H1 (cell line): ENCODE results near the gene TMEM45A.

Experiments used
- CHD2 ChIP-seq: IDR thresholded peaks from 2 replicates; pipeline ENCODE4 v1.6.1; 2012; ENCODE audit warnings: low read length, improper control_type of control experiment
- EZH2 ChIP-seq: fragments of 200-600 bp; sonication (generic); IDR thresholded peaks from 2 replicates; pipeline ENCODE4 v1.7.1; 2012; ENCODE audit warnings: low read depth, mild to moderate bottlenecking, moderate library complexity, low read length, inconsistent platforms; ENCODE audit not compliant: severe bottlenecking
- POLR2A ChIP-seq, 2 experiments: IDR thresholded peaks; 1 replicate in 1 of 2; 2 replicates in 1 of 2; pipeline ENCODE4 v1.6.1; 2011; ENCODE audit warnings: low read depth in 2 of 2, low read length in 2 of 2, mild to moderate bottlenecking in 2 of 2; ENCODE audit errors: control extremely low read depth in 1 of 2
- POU5F1 ChIP-seq: IDR thresholded peaks from 2 replicates; pipeline ENCODE4 v1.6.1; 2011; ENCODE audit warnings: low read depth, mild to moderate bottlenecking, low read length, moderate library complexity
- SIN3A ChIP-seq, 2 experiments: IDR thresholded peaks in 1 of 2; conservative IDR thresholded peaks in 1 of 2; 2 replicates each; pipeline ENCODE4 v1.6.1; 2011 to 2012; ENCODE audit warnings: low read length in 2 of 2, improper control_type of control experiment in 1 of 2, low read depth in 1 of 2, mild to moderate bottlenecking in 1 of 2
- SIRT6 ChIP-seq: IDR thresholded peaks from one replicate; pipeline ENCODE4 v1.7.1; 2012; ENCODE audit warnings: low read length, inconsistent platforms
- SP2 ChIP-seq: IDR thresholded peaks from 2 replicates; pipeline ENCODE4 v1.6.1; 2012; ENCODE audit warnings: mild to moderate bottlenecking, low read length, inconsistent platforms
- TEAD4 ChIP-seq: IDR thresholded peaks from 2 replicates; pipeline ENCODE4 v1.6.1; 2012; ENCODE audit warnings: low read depth, low read length, inconsistent platforms, mixed read lengths
- USF2 ChIP-seq: IDR thresholded peaks from 2 replicates; pipeline ENCODE4 v1.6.1; 2011; ENCODE audit warnings: low read length, improper control_type of control experiment
- YY1 ChIP-seq: IDR thresholded peaks from 2 replicates; pipeline ENCODE4 v1.6.1; 2011; ENCODE audit warnings: low read depth, mild to moderate bottlenecking, low read length
- ZNF274 ChIP-seq: IDR thresholded peaks from 2 replicates; pipeline ENCODE4 v1.7.0; 2012; ENCODE audit warnings: low read length, borderline replicate concordance; ENCODE audit errors: extremely low read depth
- TF ChIP-seq, protein P1 (sequence below), 3 experiments: IDR thresholded peaks; 1 replicate in 2 of 3; 2 replicates in 1 of 3; pipeline versions ENCODE4 v1.5.1 to v1.6.1; 2011; ENCODE audit warnings: low read length in 3 of 3, mild to moderate bottlenecking in 3 of 3, inconsistent platforms in 2 of 3, low read depth in 1 of 3, moderate library complexity in 1 of 3; ENCODE audit not compliant: insufficient read depth in 1 of 3; ENCODE audit errors: control extremely low read depth in 1 of 3
- TF ChIP-seq, protein P2 (sequence below): fragments of 300-600 bp; sonication (generic); IDR thresholded peaks from 2 replicates; pipeline ENCODE4 v1.7.1; 2012; ENCODE audit warnings: low read length, moderate library complexity, mild to moderate bottlenecking, inconsistent platforms; ENCODE audit not compliant: insufficient replicate concordance

DNA sequence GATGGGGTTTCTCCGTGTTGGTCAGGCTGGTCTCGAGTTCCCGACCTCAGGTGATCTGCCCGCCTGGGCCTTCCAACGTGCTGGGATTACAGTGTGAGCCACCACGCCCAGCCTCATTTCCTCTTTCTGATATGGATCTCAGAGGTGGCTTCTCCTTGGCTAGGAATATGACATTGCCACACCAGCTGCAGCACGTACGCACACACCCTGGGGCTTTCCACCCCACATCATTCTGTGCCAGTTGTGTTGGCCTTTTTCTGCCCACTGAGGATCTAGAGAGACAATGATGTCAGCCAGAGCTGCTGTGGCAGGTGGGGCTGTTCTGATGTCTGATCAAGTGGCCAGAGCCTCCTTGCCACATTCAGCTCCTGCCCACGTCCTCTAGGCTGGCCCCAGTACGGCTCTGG is 29.0 kb downstream of the TMEM45A start:
- TF ChIP-seq, protein P1, sequence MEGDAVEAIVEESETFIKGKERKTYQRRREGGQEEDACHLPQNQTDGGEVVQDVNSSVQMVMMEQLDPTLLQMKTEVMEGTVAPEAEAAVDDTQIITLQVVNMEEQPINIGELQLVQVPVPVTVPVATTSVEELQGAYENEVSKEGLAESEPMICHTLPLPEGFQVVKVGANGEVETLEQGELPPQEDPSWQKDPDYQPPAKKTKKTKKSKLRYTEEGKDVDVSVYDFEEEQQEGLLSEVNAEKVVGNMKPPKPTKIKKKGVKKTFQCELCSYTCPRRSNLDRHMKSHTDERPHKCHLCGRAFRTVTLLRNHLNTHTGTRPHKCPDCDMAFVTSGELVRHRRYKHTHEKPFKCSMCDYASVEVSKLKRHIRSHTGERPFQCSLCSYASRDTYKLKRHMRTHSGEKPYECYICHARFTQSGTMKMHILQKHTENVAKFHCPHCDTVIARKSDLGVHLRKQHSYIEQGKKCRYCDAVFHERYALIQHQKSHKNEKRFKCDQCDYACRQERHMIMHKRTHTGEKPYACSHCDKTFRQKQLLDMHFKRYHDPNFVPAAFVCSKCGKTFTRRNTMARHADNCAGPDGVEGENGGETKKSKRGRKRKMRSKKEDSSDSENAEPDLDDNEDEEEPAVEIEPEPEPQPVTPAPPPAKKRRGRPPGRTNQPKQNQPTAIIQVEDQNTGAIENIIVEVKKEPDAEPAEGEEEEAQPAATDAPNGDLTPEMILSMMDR (IDR thresholded peaks at IDR 0.05; ENCODE audit: control extremely low read depth in 1 of 3, insufficient read depth in 1 of 3, low read depth in 1 of 3, low read length in 3 of 3): no peak
- TF ChIP-seq CHD2 (no peak), POLR2A (IDR thresholded peaks at IDR 0.05; ENCODE audit: control extremely low read depth in 1 of 2, low read depth in 2 of 2, low read length in 2 of 2) (no peak), YY1 (no peak), SP2 (no peak), EZH2 (no peak), ZNF274 (no peak), USF2 (no peak), SIN3A (conservative IDR thresholded peaks at IDR 0.05 in 1 of 2, IDR thresholded peaks at IDR 0.05 in 1 of 2; ENCODE audit: low read depth in 1 of 2, low read length in 2 of 2) (no peak), TEAD4 (no peak), SIRT6 (no peak), POU5F1 (no peak)
- TF ChIP-seq, protein P2, sequence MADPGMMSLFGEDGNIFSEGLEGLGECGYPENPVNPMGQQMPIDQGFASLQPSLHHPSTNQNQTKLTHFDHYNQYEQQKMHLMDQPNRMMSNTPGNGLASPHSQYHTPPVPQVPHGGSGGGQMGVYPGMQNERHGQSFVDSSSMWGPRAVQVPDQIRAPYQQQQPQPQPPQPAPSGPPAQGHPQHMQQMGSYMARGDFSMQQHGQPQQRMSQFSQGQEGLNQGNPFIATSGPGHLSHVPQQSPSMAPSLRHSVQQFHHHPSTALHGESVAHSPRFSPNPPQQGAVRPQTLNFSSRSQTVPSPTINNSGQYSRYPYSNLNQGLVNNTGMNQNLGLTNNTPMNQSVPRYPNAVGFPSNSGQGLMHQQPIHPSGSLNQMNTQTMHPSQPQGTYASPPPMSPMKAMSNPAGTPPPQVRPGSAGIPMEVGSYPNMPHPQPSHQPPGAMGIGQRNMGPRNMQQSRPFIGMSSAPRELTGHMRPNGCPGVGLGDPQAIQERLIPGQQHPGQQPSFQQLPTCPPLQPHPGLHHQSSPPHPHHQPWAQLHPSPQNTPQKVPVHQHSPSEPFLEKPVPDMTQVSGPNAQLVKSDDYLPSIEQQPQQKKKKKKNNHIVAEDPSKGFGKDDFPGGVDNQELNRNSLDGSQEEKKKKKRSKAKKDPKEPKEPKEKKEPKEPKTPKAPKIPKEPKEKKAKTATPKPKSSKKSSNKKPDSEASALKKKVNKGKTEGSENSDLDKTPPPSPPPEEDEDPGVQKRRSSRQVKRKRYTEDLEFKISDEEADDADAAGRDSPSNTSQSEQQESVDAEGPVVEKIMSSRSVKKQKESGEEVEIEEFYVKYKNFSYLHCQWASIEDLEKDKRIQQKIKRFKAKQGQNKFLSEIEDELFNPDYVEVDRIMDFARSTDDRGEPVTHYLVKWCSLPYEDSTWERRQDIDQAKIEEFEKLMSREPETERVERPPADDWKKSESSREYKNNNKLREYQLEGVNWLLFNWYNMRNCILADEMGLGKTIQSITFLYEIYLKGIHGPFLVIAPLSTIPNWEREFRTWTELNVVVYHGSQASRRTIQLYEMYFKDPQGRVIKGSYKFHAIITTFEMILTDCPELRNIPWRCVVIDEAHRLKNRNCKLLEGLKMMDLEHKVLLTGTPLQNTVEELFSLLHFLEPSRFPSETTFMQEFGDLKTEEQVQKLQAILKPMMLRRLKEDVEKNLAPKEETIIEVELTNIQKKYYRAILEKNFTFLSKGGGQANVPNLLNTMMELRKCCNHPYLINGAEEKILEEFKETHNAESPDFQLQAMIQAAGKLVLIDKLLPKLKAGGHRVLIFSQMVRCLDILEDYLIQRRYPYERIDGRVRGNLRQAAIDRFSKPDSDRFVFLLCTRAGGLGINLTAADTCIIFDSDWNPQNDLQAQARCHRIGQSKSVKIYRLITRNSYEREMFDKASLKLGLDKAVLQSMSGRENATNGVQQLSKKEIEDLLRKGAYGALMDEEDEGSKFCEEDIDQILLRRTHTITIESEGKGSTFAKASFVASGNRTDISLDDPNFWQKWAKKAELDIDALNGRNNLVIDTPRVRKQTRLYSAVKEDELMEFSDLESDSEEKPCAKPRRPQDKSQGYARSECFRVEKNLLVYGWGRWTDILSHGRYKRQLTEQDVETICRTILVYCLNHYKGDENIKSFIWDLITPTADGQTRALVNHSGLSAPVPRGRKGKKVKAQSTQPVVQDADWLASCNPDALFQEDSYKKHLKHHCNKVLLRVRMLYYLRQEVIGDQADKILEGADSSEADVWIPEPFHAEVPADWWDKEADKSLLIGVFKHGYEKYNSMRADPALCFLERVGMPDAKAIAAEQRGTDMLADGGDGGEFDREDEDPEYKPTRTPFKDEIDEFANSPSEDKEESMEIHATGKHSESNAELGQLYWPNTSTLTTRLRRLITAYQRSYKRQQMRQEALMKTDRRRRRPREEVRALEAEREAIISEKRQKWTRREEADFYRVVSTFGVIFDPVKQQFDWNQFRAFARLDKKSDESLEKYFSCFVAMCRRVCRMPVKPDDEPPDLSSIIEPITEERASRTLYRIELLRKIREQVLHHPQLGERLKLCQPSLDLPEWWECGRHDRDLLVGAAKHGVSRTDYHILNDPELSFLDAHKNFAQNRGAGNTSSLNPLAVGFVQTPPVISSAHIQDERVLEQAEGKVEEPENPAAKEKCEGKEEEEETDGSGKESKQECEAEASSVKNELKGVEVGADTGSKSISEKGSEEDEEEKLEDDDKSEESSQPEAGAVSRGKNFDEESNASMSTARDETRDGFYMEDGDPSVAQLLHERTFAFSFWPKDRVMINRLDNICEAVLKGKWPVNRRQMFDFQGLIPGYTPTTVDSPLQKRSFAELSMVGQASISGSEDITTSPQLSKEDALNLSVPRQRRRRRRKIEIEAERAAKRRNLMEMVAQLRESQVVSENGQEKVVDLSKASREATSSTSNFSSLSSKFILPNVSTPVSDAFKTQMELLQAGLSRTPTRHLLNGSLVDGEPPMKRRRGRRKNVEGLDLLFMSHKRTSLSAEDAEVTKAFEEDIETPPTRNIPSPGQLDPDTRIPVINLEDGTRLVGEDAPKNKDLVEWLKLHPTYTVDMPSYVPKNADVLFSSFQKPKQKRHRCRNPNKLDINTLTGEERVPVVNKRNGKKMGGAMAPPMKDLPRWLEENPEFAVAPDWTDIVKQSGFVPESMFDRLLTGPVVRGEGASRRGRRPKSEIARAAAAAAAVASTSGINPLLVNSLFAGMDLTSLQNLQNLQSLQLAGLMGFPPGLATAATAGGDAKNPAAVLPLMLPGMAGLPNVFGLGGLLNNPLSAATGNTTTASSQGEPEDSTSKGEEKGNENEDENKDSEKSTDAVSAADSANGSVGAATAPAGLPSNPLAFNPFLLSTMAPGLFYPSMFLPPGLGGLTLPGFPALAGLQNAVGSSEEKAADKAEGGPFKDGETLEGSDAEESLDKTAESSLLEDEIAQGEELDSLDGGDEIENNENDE: no peak
